Muscle of back (tissue), 11 donors: ENCODE results near the gene UGT2B10. TPM values are rescaled to one million over a fixed set of nuclear protein-coding genes. Genes with fewer than 3 reads are reported as not detected.

ENCODE experiments used
- DNase-seq, 3 donors: peaks; one replicate each; pipeline versions ENCODE4 v3.0.0 to v3.0.0-alpha.2; 2013
- polyA plus RNA-seq, 10 donors: library from polyadenylated mRNA; unstranded; fragments of 120-200 nt; gene quantifications; one replicate each; pipeline ENCODE4 v1.2.1, GENCODE V29; 2013; ENCODE audit not compliant: insufficient read length in 10 of 10

UGT2B10 gene
- polyA plus RNA-seq, 10 donors = not detected

- no peak for DNase-seq
Observed at GRCh38 chr4:68871809-68872642, 56.2 kb downstream of the UGT2B10 start.

- DNase-seq = no peak
Observed at GRCh38 chr4:68872643-68873502, 57.1 kb downstream of the UGT2B10 start.

GRCh38 chr4:68874507-68874906 is 58.7 kb downstream of the UGT2B10 start:
- DNase-seq = no peak

- no peak for DNase-seq
Observed at GRCh38 chr4:68877555-68877954, 61.8 kb downstream of the UGT2B10 start.

GRCh38 chr4:68878048-68878447 is 62.3 kb downstream of the UGT2B10 start:
- DNase-seq = no peak

Other genes with a start within 250 kb of the UGT2B10 start
- gene UGT2B17, start 239.7 kb upstream of the UGT2B10 start, polyA plus RNA-seq = not detected
- gene UGT2B15, start 145.3 kb upstream of the UGT2B10 start, polyA plus RNA-seq = not detected
- gene UGT2A3, start 135.8 kb downstream of the UGT2B10 start, polyA plus RNA-seq = under 1 TPM in 1 of 10 donors, not detected in 9; 0.30 TPM